Stimulated activated CD4-positive, alpha-beta T cell treated with anti-CD3 and anti-CD28 coated beads, TNF-alpha, amount 100 ng/mL, for 4 hours (primary cell): Measurements from ENCODE around the gene SH2B3.

Experiments used
- DNase-seq, 3 experiments: peaks; one replicate each; pipeline ENCODE4 v3.0.0-alpha.2; 2020; ENCODE audit warnings: low read depth in 3 of 3

Gene SH2B3

GRCh38 chr12:111444314-111444924 is 38.7 kb downstream of the SH2B3 start:
- DNase-seq: no peak

GRCh38 chr12:111444925-111445725 is 39.4 kb downstream of the SH2B3 start:
- peak; percentile 50 to 65 (median 63) for DNase-seq

GRCh38 chr12:111445726-111446581 is 40.2 kb downstream of the SH2B3 start:
- DNase-seq: no peak

GRCh38 chr12:111446631-111447570 is 41.2 kb downstream of the SH2B3 start:
- DNase-seq: no peak

GRCh38 chr12:111447571-111448265 is 42.0 kb downstream of the SH2B3 start:
- no peak for DNase-seq

- no peak for DNase-seq
Measured at GRCh38 chr12:111448266-111448830, 42.6 kb downstream of the SH2B3 start.

GRCh38 chr12:111448846-111449790 is 43.4 kb downstream of the SH2B3 start:
- DNase-seq: no peak

GRCh38 chr12:111450676-111451075 is 45.0 kb downstream of the SH2B3 start:
- no peak for DNase-seq

- DNase-seq: no peak
Measured at GRCh38 chr12:111451232-111451631, 45.5 kb downstream of the SH2B3 start.

- no peak for DNase-seq
Measured at GRCh38 chr12:111451649-111452129, 46.0 kb downstream of the SH2B3 start.

- no peak for DNase-seq
Measured at GRCh38 chr12:111453071-111453989, 47.6 kb downstream of the SH2B3 start.

- DNase-seq: no peak
Measured at GRCh38 chr12:111454311-111454710, 48.6 kb downstream of the SH2B3 start.

GRCh38 chr12:111454716-111455447 is 49.2 kb downstream of the SH2B3 start:
- no peak for DNase-seq

GRCh38 chr12:111455448-111456320 is 50.0 kb downstream of the SH2B3 start:
- no peak for DNase-seq

- DNase-seq: no peak
Measured at GRCh38 chr12:111457071-111457470, 51.3 kb downstream of the SH2B3 start.

- no peak for DNase-seq
Measured at GRCh38 chr12:111457577-111457976, 51.9 kb downstream of the SH2B3 start.
